Endothelial cell (in vitro differentiated cells): ENCODE data around the gene TAC3. TPM values are rescaled to one million over a fixed set of nuclear protein-coding genes. Genes with fewer than 3 reads are reported as not detected.
A peak's percentile ranks its signal among the peaks of the same experiment; 100 is the strongest.
"Not testable (repeated sequence)": the region's sequence is repeated elsewhere in the genome, so short reads cannot be mapped to it uniquely, and the experiment has no call there.

ENCODE experiments used
- DNase-seq: peaks from one replicate; pipeline ENCODE4 v3.0.0; 2021; ENCODE audit warnings: low spot score
- H3K27ac Mint-ChIP-seq: one replicate; pipeline ENCODE4 v1.8.0; 2021; ENCODE audit warnings: mixed read lengths, inconsistent platforms; ENCODE audit not compliant: unreplicated experiment
- H3K27me3 Mint-ChIP-seq: one replicate; pipeline ENCODE4 v1.8.0; 2021; ENCODE audit warnings: mild to moderate bottlenecking, moderate library complexity, mixed read lengths, inconsistent platforms; ENCODE audit not compliant: unreplicated experiment
- H3K36me3 Mint-ChIP-seq: one replicate; pipeline ENCODE4 v1.8.0; 2021; ENCODE audit warnings: mild to moderate bottlenecking, low read depth, mixed read lengths, inconsistent platforms; ENCODE audit not compliant: unreplicated experiment
- H3K4me1 Mint-ChIP-seq: one replicate; pipeline ENCODE4 v1.8.0; 2021; ENCODE audit warnings: mild to moderate bottlenecking, mixed read lengths, inconsistent platforms; ENCODE audit not compliant: unreplicated experiment
- H3K4me3 Mint-ChIP-seq: one replicate; pipeline ENCODE4 v1.8.0; 2021; ENCODE audit warnings: mild to moderate bottlenecking, mixed read lengths, inconsistent platforms; ENCODE audit not compliant: unreplicated experiment
- H3K9me3 Mint-ChIP-seq: one replicate; pipeline ENCODE4 v1.8.0; 2021; ENCODE audit warnings: mixed read lengths, inconsistent platforms; ENCODE audit not compliant: unreplicated experiment
- CTCF ChIP-seq: fragments of 200-600 bp; sonication (generic); IDR thresholded peaks from one replicate; pipeline ENCODE4 v1.5.0; 2021; ENCODE audit warnings: antibody characterized with exemption; ENCODE audit not compliant: unreplicated experiment
- total RNA-seq: library from RNA; stranded (reverse); fragmentation: NEBNext Ultra II Directional; extraction: Animal tissue kit (Norgen Biotek cat#: 25700); gene quantifications from one replicate; pipeline ENCODE4 v1.2.1, GENCODE V29; 2021; ENCODE audit not compliant: unreplicated experiment

Gene TAC3
- total RNA-seq, 1 donor from 2014 or later = 18.0 TPM

- peaks cover 8% of the 10 kb centered on the region for H3K27me3 Mint-ChIP-seq
- no peaks in the 10 kb centered on the region for H3K9me3 Mint-ChIP-seq
- no peak for TF ChIP-seq CTCF
- no peaks in the 10 kb centered on the region for H3K36me3 Mint-ChIP-seq
- H3K4me1 Mint-ChIP-seq = peaks cover 36% of the 10 kb centered on the region
- H3K27ac Mint-ChIP-seq = peak overlapping the region; percentile 10
- no peak for DNase-seq
- H3K4me3 Mint-ChIP-seq = no peak overlapping the region
Measured at GRCh38 chr12:57027011-57027804, 10.9 kb upstream of the TAC3 start.

GRCh38 chr12:57025196-57025595 is 8.9 kb upstream of the TAC3 start:
- H3K36me3 Mint-ChIP-seq = no peaks in the 10 kb centered on the region
- H3K27ac Mint-ChIP-seq = no peak overlapping the region
- no peak for DNase-seq
- no peak overlapping the region for H3K4me3 Mint-ChIP-seq
- no peak for TF ChIP-seq CTCF
- peaks cover 24% of the 10 kb centered on the region for H3K4me1 Mint-ChIP-seq
- H3K27me3 Mint-ChIP-seq = peaks cover 8% of the 10 kb centered on the region
- H3K9me3 Mint-ChIP-seq = no peaks in the 10 kb centered on the region

- H3K4me3 Mint-ChIP-seq, H3K9me3 Mint-ChIP-seq, H3K27ac Mint-ChIP-seq, H3K36me3 Mint-ChIP-seq, H3K27me3 Mint-ChIP-seq, DNase-seq: not testable (repeated sequence)
- peaks cover 28% of the 10 kb centered on the region for H3K4me1 Mint-ChIP-seq
Measured at GRCh38 chr12:57022324-57022723, 6.0 kb upstream of the TAC3 start.

- peaks cover 20% of the 10 kb centered on the region for H3K4me1 Mint-ChIP-seq
- H3K36me3 Mint-ChIP-seq = no peaks in the 10 kb centered on the region
- H3K27ac Mint-ChIP-seq = peak overlapping the region; percentile 5
- H3K9me3 Mint-ChIP-seq = no peaks in the 10 kb centered on the region
- TF ChIP-seq CTCF = no peak
- H3K4me3 Mint-ChIP-seq = no peak overlapping the region
- H3K27me3 Mint-ChIP-seq = peaks cover 2% of the 10 kb centered on the region
- no peak for DNase-seq
Measured at GRCh38 chr12:57019983-57020719, 3.8 kb upstream of the TAC3 start.

GRCh38 chr12:57018906-57019305 is 2.6 kb upstream of the TAC3 start:
- Mint-ChIP-seq H3K27me3 (peaks cover 9% of the 10 kb centered on the region), H3K9me3 (no peaks in the 10 kb centered on the region), H3K4me1 (peaks cover 31% of the 10 kb centered on the region), H3K27ac (peak overlapping the region; percentile 97), H3K4me3 (peak overlapping the region; percentile 28), H3K36me3 (no peaks in the 10 kb centered on the region)
- DNase-seq = no peak
- no peak for TF ChIP-seq CTCF

GRCh38 chr12:57018353-57018752 is 2.0 kb upstream of the TAC3 start:
- not testable (repeated sequence) for H3K9me3 Mint-ChIP-seq, H3K36me3 Mint-ChIP-seq, H3K4me3 Mint-ChIP-seq, DNase-seq
- peaks cover 37% of the 10 kb centered on the region for H3K4me1 Mint-ChIP-seq
- peak overlapping the region; percentile 97 for H3K27ac Mint-ChIP-seq
- H3K27me3 Mint-ChIP-seq = peaks cover 11% of the 10 kb centered on the region
